KBM-7 (cell line): ENCODE data around the gene FRA10AC1.

Experiments
- DNase-seq: peaks from one replicate; pipeline ENCODE4 v3.0.0-alpha.2; 2015
- in situ Hi-C: fragments of 300-500 bp; cut with MboI; formaldehyde crosslinking; loops from 2 replicates; pipeline ENCODE4 v1.14.3; 2020; ENCODE audit warnings: low sequenced_read_pairs, low pct_unique_long_range_greater_than_20kb, mixed read lengths

FRA10AC1 gene

DNA sequence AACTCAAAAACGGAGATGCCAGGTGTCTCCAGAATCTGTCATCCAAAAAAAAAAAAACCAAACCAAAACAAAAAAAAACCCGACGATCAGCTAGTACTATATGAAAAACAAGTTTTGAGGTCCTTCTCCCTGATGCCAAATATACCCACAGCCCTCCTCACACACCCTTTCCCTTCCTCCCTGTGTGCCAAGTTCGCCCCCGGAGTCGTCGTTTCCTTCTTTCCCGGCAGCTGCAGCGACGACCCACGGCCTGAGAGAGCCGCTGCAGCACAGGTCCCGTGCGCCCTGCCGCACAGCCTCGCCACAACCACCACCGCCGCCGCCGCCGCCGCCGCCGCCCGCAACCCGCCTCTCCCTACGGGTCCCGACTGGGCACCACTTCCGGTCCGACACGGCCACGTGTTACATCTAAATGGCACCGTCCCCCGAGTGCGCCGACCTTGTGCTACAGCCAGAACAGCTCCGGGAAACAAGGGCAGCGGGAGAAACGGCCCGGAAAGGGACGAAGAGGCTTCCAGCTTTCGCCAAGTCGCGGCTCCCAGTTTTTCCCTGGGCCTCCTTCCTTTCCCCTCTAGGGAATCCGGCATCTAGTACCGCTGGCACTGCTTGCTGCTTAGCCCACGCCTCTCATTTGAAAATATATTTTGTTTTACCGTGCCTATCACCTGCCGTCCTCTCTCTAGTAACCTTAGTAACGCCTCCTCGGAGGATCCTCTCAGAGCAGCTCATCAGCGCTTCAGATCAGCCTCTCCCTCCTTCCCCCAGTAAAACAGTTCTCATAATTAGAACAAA is at the start of gene FRA10AC1:
FRA10AC1 (minus strand) TSS at position 383 of the 792 bp plus-strand sequence. CDS start 2,486 bp downstream, outside the sequence.
- in situ Hi-C loops, result no loop called here

GRCh38 chr10:93751832-93752231 is 49.4 kb upstream of the FRA10AC1 start:
- DNase-seq, result no peak
- in situ Hi-C loops, result no loop called here

More for the DNA sequence above, at the start of gene FRA10AC1:
- peak; percentile 85 for DNase-seq

DNA sequence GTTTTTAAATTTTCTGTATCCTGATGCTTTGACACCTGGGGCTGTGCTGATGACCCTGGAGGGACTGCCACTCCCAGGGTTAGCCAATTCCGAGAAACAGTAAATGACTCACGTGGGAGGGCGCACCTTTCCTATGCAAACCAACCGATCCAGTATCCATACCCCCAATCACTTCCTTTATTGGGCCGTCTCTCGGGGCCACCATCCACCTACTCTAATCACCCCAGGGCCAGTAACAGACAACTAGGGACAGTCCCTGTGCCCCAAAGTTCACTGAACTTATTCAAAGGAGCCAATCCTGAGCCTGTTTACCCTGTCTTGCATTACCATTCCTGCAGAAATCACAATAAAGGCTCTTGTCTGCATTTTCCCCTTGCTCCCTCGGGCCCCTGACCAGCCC is 48.7 kb upstream of the FRA10AC1 start:
- in situ Hi-C loops, result no loop called here
- DNase-seq, result no peak

GRCh38 chr10:93749218-93749799 is 46.9 kb upstream of the FRA10AC1 start:
- in situ Hi-C loops, result no loop called here
- no peak for DNase-seq

- DNase-seq, result no peak
- in situ Hi-C loops, result no loop called here
Observed at GRCh38 chr10:93746844-93747284, 44.5 kb upstream of the FRA10AC1 start.

GRCh38 chr10:93745408-93746065 is 43.1 kb upstream of the FRA10AC1 start:
- in situ Hi-C loops, result no loop called here
- DNase-seq, result peak; percentile 41

DNA sequence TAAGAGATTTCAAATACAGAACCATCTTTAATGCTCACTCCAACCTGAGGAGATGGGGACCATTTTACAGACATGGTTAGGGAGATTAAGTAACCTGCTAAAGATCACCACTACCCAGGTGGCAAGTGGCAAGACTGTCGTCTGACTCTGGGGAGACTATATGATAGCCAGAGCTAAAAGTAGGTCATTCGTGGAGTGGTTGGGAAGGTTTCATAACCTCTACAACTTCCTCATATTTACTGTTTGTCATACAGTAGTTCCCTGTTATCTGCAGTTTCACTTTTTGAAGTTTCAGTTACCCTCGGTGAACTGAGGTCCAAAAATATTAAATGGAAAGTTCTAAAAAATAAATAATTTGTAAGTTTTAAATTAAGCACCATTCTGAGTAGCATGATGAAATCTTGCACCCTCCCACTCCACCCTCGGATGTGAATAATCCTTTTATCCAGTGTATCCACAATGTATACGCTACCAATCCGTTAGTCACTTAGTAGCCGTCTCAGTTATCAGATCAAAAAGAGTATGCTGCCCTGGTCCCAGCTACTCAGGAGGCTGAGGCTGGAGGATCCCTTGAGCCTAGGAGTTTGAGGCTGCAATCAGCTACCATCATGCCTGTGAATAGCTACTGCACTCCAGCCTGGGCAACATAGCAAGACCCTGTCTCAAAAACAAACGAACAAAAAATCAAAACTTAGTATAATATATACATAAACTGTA is 40.4 kb upstream of the FRA10AC1 start:
- DNase-seq, result peak; percentile 55
- in situ Hi-C loops, result no loop called here

GRCh38 chr10:93741367-93741766 is 39.0 kb upstream of the FRA10AC1 start:
- in situ Hi-C loops, result no loop called here
- no peak for DNase-seq

DNA sequence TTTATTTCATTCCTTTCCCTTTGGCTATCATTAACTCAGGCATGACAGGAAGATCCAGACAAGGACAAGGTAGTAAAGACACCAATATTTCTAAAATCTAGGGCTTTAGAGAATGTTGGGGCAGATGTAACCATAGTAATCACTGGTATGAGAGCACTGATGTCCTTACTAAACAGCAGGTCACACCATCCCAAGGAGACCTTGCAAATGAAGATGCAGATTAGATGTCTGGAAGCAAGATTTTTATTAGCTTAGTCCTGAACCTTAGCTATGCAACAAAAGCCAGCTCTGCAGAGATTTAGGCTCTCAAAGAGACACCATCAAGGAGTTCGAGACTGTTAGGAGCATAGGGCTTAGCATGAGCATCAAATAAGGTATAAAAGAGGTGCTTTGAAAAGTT is 23.6 kb upstream of the FRA10AC1 start:
- in situ Hi-C loops, result no loop called here
- DNase-seq, result no peak

- no peak for DNase-seq
- in situ Hi-C loops, result no loop called here
Observed at GRCh38 chr10:93723153-93723552, 20.8 kb upstream of the FRA10AC1 start.

DNA sequence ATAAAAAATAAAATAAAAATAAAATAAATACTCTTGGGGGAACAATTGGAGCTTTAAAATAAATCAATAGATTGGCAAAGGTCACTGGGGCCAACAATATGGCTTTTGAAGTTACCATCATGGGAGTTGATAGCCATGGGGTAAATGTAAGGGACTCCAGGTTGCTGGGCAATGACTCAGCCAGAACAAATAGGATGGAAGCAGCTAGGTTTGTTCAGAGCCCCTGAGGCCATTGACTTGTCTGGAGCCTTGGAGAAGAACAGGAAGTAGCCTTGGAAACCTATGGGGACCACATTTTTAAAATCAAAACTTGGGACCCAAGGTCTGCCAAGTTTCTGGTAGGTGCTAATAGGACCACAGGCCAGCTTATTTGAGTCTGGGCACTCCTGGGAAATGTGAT is 20.2 kb upstream of the FRA10AC1 start:
- DNase-seq, result no peak
- in situ Hi-C loops, result no loop called here

- no peak for DNase-seq
- in situ Hi-C loops, result no loop called here
Observed at GRCh38 chr10:93719901-93720300, 17.5 kb upstream of the FRA10AC1 start.

DNA sequence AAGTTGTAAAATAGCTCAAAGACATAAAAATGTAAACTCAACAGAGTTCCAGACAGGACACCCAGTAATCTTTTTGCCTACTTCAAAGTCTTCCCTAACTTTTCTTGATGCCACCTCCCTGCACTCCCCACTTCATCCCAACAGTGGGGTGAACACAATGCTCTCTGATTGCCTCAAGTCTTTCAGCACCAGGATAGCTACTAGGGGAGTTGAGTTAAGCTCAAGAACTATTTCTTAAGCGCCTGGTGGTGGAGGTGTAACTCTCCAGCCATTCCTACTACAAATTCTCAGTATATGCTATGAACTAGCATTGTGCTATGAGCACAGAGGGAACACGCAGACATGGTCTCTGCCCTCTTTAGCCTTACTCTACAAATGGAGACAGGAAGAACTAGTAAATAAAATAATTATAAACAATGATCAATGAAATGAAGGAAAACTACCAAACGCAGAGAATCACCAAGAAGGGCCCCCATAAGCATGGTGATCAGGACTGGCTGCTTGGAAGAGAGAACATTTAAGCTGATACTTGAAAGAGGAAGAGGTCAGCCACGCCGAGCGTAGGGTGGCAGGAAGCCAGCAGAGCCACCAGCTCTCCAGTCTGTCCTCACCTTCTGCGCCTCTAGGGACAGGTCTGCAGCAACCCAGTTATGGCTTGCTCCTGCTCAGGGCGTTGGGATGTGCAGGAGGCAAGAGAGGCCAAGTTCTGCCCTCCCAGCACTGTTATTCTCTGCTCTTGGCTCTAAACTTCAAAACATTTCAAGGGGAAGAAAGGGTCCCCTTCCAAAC is 16.7 kb upstream of the FRA10AC1 start:
- in situ Hi-C loops, result no loop called here
- peak; percentile 67 for DNase-seq

- no peak for DNase-seq
- in situ Hi-C loops, result no loop called here
Observed at GRCh38 chr10:93716766-93717165, 14.4 kb upstream of the FRA10AC1 start.

GRCh38 chr10:93715345-93715744 is 13.0 kb upstream of the FRA10AC1 start:
- in situ Hi-C loops, result no loop called here
- no peak for DNase-seq

GRCh38 chr10:93712593-93712992 is 10.2 kb upstream of the FRA10AC1 start:
- DNase-seq, result no peak
- in situ Hi-C loops, result no loop called here

- in situ Hi-C loops, result no loop called here
Observed at GRCh38 chr10:93711891-93712290, 9.5 kb upstream of the FRA10AC1 start.

GRCh38 chr10:93710333-93710909 is 8.0 kb upstream of the FRA10AC1 start:
- DNase-seq, result no peak
- in situ Hi-C loops, result no loop called here

More at GRCh38 chr10:93711891-93712290, 9.5 kb upstream of the FRA10AC1 start:
- DNase-seq, result no peak
